ENCODE data around the gene NAGLU. TPM values are rescaled to one million over a fixed set of nuclear protein-coding genes. Genes with fewer than 3 reads are reported as not detected.

The NAGLU gene
- total and polyA plus RNA-seq, 2 of the 13 experiments (the other 11 are each of a cell fraction or from before 2014, with no cell fraction given) = 28.2 to 40.1 TPM

- TF ChIP-seq AHDC1 (CRISPR knock-in tag; IDR thresholded peaks at IDR 0.05; ENCODE audit: borderline replicate concordance) (peak; percentile 74; the same call in 1 of the 2 replicates), ASH2L (IDR thresholded peaks at IDR 0.05; ENCODE audit: insufficient read length, low read depth, low read length) (peak; percentile 61), KAT7 (CRISPR knock-in tag; IDR thresholded peaks at IDR 0.05; ENCODE audit: borderline replicate concordance) (no peak; the same call in 1 of the 2 replicates), ZNF644 (CRISPR knock-in tag; IDR thresholded peaks at IDR 0.05; ENCODE audit: low read depth) (peak; percentile 95), ZSCAN22 (CRISPR knock-in tag; IDR thresholded peaks at IDR 0.05) (peak; percentile 55; the same call in 1 of the 2 replicates), ARNT2 (CRISPR knock-in tag; IDR thresholded peaks at IDR 0.05; ENCODE audit: low read depth) (no peak), ZNF83 (CRISPR knock-in tag; IDR thresholded peaks at IDR 0.05; ENCODE audit: borderline replicate concordance) (no peak; the same call in 1 of the 2 replicates), ZUFSP (CRISPR knock-in tag; IDR thresholded peaks at IDR 0.05; ENCODE audit: borderline replicate concordance) (no peak), HDAC1 (CRISPR knock-in tag; IDR thresholded peaks at IDR 0.05) (peak; percentile 82), TEAD2 (CRISPR knock-in tag; IDR thresholded peaks at IDR 0.05) (no peak), TFDP1 (CRISPR knock-in tag; IDR thresholded peaks at IDR 0.05; ENCODE audit: borderline replicate concordance) (peak; percentile 80; the same call in 1 of the 2 replicates), ZNF292 (CRISPR knock-in tag; IDR thresholded peaks at IDR 0.05; ENCODE audit: borderline replicate concordance, low read depth) (peak; percentile 88), ZNF33A (CRISPR knock-in tag; IDR thresholded peaks at IDR 0.05; ENCODE audit: borderline replicate concordance) (no peak), ZNF484 (CRISPR knock-in tag; IDR thresholded peaks at IDR 0.05; ENCODE audit: borderline replicate concordance, low read depth) (no peak), ZIK1 (CRISPR knock-in tag; IDR thresholded peaks at IDR 0.05; ENCODE audit: borderline replicate concordance, low read depth) (no peak), HIC2 (CRISPR knock-in tag; IDR thresholded peaks at IDR 0.05; ENCODE audit: low read depth) (peak; percentile 95), TAF1 (CRISPR knock-in tag; IDR thresholded peaks at IDR 0.05) (0 out of 2 replicates have a peak, but pooled peaks have one; percentile 34)
Measured at GRCh38 chr17:42530952-42531454, 5.0 kb upstream of the NAGLU start (continued).

All from HepG2 (cell line).